H1 (cell line): ENCODE results near the gene GPR39. TPM values are rescaled to one million over a fixed set of nuclear protein-coding genes. Genes with fewer than 3 reads are reported as not detected.

ENCODE experiments used
- KDM5A ChIP-seq: fragments of 200-600 bp; IDR thresholded peaks from 2 replicates; pipeline ENCODE4 v1.7.1; 2012; ENCODE audit warnings: mild to moderate bottlenecking, low read length, inconsistent platforms, mixed read lengths
- ZNF274 ChIP-seq: IDR thresholded peaks from 2 replicates; pipeline ENCODE4 v1.7.0; 2012; ENCODE audit warnings: low read length, borderline replicate concordance; ENCODE audit errors: extremely low read depth
- polyA plus RNA-seq, 7 experiments: library from polyadenylated mRNA; depleted of rRNA in 3 of 7; stranded (reverse) in 5 of 7; unstranded in 2 of 7; fragments of >200 nt in 5 of 7; fragments of 200-250 nt in 2 of 7; gene quantifications; 1 replicate in 5 of 7; 2 replicates in 1 of 7; 4 replicates in 1 of 7; pipeline versions ENCODE4 v1.2.1 to v1.2.3, GENCODE V29; 2011 to 2013; ENCODE audit warnings: missing spikeins in 2 of 7, mixed read lengths in 2 of 7
- total RNA-seq: library from RNA; stranded (reverse); fragmentation: NEBNext Ultra II Directional; extraction: Animal tissue kit (Norgen Biotek cat#: 25700); gene quantifications from 2 replicates; pipeline ENCODE4 v1.2.1, GENCODE V29; 2021
- TF ChIP-seq, protein P1 (sequence below), 3 experiments: IDR thresholded peaks; 1 replicate in 2 of 3; 2 replicates in 1 of 3; pipeline versions ENCODE4 v1.5.1 to v1.6.1; 2011; ENCODE audit warnings: low read length in 3 of 3, mild to moderate bottlenecking in 3 of 3, inconsistent platforms in 2 of 3, low read depth in 1 of 3, moderate library complexity in 1 of 3; ENCODE audit not compliant: insufficient read depth in 1 of 3; ENCODE audit errors: control extremely low read depth in 1 of 3
- TF ChIP-seq, protein P2 (sequence below): IDR thresholded peaks from 2 replicates; pipeline ENCODE4 v1.6.1; 2012; ENCODE audit warnings: inconsistent platforms

GPR39 gene
- total and polyA plus RNA-seq, 2 of the 8 experiments (the other 6 are each of a cell fraction or from before 2014, with no cell fraction given) = 0.63 to 2.7 TPM

DNA sequence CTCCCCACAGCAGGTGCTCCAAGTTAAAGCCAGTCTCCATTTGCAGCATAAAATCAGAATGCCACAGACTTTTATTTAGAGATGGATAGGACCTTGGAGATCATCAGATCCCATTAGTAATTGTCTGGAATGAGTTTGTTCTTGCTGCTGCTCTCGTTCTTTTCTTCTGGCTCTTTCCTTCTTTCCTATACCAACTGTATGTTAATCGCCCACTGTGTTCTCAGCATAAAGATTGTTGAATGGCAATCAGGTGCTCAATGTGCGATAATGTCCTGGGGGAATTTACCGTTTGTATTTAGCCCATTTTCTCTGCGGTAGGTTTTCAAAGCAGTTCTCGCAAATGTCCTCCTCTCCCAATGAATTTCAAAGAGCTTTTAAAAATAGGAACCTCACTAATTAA, 3.3 kb downstream of the GPR39 start (continued):
- TF ChIP-seq, protein P1, sequence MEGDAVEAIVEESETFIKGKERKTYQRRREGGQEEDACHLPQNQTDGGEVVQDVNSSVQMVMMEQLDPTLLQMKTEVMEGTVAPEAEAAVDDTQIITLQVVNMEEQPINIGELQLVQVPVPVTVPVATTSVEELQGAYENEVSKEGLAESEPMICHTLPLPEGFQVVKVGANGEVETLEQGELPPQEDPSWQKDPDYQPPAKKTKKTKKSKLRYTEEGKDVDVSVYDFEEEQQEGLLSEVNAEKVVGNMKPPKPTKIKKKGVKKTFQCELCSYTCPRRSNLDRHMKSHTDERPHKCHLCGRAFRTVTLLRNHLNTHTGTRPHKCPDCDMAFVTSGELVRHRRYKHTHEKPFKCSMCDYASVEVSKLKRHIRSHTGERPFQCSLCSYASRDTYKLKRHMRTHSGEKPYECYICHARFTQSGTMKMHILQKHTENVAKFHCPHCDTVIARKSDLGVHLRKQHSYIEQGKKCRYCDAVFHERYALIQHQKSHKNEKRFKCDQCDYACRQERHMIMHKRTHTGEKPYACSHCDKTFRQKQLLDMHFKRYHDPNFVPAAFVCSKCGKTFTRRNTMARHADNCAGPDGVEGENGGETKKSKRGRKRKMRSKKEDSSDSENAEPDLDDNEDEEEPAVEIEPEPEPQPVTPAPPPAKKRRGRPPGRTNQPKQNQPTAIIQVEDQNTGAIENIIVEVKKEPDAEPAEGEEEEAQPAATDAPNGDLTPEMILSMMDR (IDR thresholded peaks at IDR 0.05; ENCODE audit: control extremely low read depth in 1 of 3, insufficient read depth in 1 of 3, low read depth in 1 of 3, low read length in 3 of 3) = no peak
- TF ChIP-seq KDM5A (no peak), ZNF274 (no peak)
- TF ChIP-seq, protein P2, sequence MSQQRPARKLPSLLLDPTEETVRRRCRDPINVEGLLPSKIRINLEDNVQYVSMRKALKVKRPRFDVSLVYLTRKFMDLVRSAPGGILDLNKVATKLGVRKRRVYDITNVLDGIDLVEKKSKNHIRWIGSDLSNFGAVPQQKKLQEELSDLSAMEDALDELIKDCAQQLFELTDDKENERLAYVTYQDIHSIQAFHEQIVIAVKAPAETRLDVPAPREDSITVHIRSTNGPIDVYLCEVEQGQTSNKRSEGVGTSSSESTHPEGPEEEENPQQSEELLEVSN = no peak
